AG10803 (cell line): ENCODE results near the gene PTPRG.

Experiments used
- DNase-seq: peaks from one replicate; pipeline ENCODE4 v3.0.0; 2010; ENCODE audit warnings: low read depth
- H3K4me3 ChIP-seq: 2 replicates; pipeline ENCODE4 v1.5.1; 2011; ENCODE audit warnings: mild to moderate bottlenecking, low read length, control low read depth
- TF ChIP-seq, protein P1 (sequence below): conservative IDR thresholded peaks from 2 replicates; pipeline ENCODE4 v1.5.1; 2011; ENCODE audit warnings: mild to moderate bottlenecking, low read length, control low read depth, inconsistent platforms

The PTPRG gene

DNA sequence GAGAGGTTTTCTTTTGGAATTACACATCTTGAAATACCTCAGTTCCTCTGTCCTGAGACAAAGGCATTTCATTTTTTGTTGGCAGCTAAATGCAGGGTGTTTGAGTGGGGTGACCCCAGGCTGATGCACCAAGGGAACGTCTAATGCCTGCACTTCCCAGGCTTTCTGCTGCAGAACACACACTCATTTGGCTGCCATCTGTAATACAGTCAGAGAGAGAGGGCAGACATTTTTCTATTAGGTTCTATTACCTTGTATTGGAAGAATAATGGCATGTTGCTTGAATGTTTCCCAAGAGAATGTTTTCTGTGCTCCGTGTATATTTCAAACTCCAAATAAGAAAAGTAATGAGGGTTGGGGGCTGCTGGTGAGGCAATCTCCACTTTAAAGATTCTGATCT, 87.1 kb downstream of the PTPRG start:
- TF ChIP-seq, protein P1, sequence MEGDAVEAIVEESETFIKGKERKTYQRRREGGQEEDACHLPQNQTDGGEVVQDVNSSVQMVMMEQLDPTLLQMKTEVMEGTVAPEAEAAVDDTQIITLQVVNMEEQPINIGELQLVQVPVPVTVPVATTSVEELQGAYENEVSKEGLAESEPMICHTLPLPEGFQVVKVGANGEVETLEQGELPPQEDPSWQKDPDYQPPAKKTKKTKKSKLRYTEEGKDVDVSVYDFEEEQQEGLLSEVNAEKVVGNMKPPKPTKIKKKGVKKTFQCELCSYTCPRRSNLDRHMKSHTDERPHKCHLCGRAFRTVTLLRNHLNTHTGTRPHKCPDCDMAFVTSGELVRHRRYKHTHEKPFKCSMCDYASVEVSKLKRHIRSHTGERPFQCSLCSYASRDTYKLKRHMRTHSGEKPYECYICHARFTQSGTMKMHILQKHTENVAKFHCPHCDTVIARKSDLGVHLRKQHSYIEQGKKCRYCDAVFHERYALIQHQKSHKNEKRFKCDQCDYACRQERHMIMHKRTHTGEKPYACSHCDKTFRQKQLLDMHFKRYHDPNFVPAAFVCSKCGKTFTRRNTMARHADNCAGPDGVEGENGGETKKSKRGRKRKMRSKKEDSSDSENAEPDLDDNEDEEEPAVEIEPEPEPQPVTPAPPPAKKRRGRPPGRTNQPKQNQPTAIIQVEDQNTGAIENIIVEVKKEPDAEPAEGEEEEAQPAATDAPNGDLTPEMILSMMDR: no peak
- no peak for DNase-seq

DNA sequence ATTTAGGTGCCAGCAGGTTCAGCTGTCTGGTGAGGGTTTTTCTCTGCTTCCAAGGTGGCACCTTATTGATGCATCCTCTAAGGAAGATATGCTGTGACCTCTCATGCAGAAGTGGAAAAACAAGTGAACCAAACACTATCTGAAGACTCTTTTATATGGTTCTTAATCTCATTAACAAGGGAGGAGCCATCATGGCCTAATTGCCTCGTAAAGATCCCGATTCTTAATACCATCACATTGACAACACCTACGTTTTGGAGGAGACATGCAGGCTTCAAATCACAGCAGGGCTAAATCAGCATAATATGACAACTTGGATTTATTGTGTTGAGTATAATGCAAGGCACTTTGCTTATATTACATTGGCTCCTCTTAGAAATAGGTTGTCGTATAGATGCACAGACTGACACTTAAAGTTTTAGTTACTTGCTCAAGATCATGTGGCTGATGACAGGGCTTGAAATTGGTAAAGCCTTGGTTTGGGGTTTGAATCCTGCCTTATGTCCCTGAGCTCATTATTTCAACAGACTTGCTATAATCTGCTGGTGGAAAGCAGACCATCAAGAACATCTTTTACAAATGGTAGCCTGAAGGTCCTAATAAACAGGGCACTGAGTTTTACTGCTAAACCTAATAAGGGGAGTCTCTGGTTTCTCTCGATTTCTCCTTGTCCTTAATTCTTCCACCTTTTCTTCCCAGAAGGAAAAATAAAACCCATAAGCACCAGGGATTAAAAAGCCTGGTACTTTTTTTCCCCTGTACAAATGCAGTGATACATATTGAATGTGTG, 88.2 kb downstream of the PTPRG start:
- TF ChIP-seq, protein P1: no peak
- no peak for DNase-seq
- no peak overlapping the region for H3K4me3 ChIP-seq

More for the DNA sequence above, 87.1 kb downstream of the PTPRG start:
- no peak overlapping the region for H3K4me3 ChIP-seq

DNA sequence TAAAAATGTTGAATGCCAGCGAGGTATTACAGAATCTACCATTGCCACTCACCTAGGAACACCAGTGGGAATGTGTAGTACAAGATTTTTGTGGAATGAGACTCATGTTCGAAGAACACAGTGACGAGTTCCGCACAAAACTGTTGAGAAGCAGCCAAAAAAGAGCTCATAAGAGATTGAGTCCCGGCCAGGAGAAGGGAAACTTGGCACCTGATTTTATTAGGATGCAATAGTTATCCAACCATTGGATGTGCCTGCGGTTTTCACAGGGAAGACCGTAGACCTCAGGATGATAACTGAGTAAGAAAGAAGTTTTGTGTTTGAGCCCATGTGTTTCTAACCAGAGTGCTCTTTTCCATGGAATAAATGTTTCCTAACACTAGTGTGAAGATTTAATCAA, 88.9 kb downstream of the PTPRG start:
- DNase-seq: peak; percentile 97
- TF ChIP-seq, protein P1: no peak
- H3K4me3 ChIP-seq: no peak overlapping the region

DNA sequence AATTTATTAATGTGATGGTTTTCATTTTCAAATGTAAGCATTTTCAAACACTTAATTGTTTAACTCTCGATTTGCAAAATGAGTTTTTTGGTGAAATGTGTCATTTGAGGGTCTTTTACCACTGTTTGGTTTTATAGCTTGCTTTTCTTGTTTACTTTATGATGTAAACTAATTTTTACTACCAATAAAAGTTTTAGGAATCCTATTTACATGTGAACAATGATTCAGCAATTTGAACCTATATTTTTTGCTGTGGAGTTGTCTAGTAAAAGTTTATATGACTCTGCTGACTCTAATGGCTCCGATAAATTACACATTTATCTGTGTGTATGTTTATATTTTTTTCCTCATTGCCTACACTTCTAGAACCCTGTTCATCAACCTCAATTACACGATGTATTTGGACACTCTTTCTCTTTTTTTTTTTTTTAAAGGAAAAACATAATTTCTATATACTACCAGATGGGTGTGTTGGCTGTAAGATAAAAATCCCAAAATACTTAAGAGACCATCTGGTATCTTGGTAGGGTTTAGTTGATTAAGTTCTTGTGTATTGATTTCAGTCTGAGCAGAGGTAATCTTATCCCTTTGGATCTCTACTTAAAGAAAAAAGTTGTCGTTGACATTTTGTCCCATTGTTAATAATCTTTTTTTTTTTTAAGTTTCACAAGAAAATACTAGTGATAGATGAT, 89.5 kb downstream of the PTPRG start:
- TF ChIP-seq, protein P1: no peak
- H3K4me3 ChIP-seq: no peak overlapping the region
- DNase-seq: no peak

DNA sequence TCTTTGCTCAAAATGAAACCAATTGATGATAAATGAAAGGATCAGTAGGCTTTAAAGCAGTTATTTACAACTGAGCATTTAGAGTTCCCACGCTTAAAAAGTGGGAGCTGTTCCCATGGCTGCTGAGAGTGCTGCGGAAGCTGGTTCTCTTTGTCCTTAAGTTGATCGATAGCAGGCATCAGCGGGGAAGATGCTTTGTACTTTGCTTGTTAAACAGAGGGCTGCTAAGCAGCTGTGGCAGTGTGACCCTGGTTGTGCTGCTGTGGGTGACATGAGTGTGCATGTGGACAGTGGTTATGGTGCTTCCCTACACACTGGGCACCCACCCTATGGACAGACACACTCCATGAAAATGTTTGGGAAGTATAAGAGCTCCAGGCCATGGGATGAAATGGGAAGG, 96.3 kb downstream of the PTPRG start:
- TF ChIP-seq, protein P1: no peak
- H3K4me3 ChIP-seq: no peak overlapping the region
- no peak for DNase-seq

DNA sequence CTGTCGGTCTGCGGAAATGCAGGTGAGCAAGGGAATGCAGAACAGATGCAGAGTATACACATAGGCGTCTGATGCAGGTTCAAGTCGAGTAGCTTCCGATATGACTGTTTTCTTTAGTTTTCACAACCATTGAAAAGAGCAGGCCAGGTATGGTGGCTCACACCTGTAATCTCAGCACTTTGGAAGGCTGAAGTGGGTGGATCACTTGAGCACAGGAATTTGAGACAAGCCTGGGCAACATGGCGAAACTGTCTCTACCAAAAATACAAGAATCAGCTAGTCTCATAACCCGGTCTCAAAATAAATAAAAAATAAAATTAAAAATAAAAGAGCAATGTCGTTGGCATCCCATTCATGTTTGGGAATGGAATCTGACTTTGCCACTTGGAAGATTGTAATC, 101.5 kb downstream of the PTPRG start:
- no peak overlapping the region for H3K4me3 ChIP-seq
- TF ChIP-seq, protein P1: no peak
- no peak for DNase-seq
